H7 (cell line): Measurements from ENCODE around the gene LRRC45. TPM values are rescaled to one million over a fixed set of nuclear protein-coding genes. Genes with fewer than 3 reads are reported as not detected.

Experiments
- DNase-seq: peaks from one replicate; pipeline ENCODE4 v3.0.0; 2012
- H3K27me3 ChIP-seq: 2 replicates; pipeline ENCODE4 v1.6.0; 2011; ENCODE audit warnings: mild to moderate bottlenecking, low read length; ENCODE audit not compliant: control insufficient read depth, insufficient read depth
- H3K36me3 ChIP-seq: replicated peaks from 2 replicates; pipeline ENCODE4 v1.5.1; 2011; ENCODE audit warnings: low read length; ENCODE audit not compliant: control insufficient read depth, insufficient read depth
- H3K4me3 ChIP-seq: 2 replicates; pipeline ENCODE4 v1.5.1; 2011; ENCODE audit warnings: low read depth, mild to moderate bottlenecking, control low read depth, low read length, moderate library complexity; ENCODE audit not compliant: insufficient read depth
- total RNA-seq: library from RNA; depleted of rRNA; stranded (reverse); fragments of >200 nt; shearing (Covaris generic); gene quantifications from 2 replicates; pipeline ENCODE4 v1.2.3, GENCODE V29; 2014; rRNA removed

LRRC45 gene
- total RNA-seq, 1 experiment from 2014 or later = 45.2 TPM

DNA sequence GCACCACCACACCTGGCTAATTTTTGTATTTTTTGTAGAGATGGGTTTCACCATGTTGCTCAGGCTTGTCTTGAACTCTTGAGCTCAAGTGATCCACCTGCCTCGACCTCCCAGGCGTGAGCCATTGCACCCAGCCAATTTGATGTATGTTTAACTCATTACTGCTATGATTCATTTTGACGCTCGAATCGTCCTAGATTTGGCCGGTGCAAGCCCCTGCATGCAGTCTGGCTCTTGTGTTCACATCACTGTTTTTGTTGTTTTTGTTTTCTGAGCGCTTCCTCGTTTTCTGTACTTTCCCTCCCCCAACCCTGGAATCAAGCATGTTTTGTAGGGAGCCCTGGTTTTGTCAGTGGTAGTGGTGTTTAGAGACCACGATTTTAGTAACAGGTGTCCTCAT lies 50.3 kb downstream of the LRRC45 start:
- DNase-seq = no peak
- H3K27me3 ChIP-seq = no peaks in the 10 kb centered on the region

DNA sequence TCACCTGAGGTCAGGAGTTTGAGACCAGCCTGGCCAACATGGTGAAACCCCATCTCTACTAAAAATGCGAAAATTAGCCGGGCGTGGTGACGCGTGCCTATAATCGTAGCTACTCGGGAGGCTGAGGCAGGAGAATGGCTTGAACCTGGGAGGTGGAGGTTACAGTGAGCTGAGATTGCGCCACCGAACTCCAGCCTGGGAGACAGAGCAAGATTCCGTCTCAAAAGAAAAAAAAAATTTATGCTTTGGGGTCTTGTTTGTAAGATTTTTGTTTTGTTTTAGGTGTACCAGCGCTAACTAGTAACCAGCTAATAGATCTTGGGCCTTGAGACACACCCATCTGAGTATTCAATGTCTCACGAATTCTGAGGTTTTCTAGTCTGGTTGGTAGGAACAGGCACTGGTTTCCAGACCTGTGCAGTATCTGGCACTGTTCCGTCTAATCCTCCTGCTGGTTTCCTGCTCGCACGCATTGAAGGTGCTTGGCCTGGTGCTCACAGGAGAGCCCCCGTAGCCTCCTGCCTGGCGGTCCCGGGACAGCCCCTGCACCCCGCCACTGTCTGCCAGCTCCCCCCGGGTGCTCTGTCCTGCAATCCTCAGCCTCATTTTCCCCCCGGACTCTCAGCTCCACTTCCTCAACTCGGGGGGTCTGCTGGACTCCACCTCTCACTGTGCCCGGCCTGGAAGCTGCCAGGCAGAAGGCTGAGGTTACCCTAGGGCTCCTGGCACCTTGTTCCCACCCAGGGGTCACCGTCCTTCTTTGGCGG lies 53.1 kb downstream of the LRRC45 start:
- H3K36me3 ChIP-seq = peaks cover 6% of the 10 kb centered on the region

More for the DNA sequence above, 50.3 kb downstream of the LRRC45 start:
- Histone ChIP-seq H3K36me3 (no peaks in the 10 kb centered on the region), H3K4me3 (no peak overlapping the region)

DNA sequence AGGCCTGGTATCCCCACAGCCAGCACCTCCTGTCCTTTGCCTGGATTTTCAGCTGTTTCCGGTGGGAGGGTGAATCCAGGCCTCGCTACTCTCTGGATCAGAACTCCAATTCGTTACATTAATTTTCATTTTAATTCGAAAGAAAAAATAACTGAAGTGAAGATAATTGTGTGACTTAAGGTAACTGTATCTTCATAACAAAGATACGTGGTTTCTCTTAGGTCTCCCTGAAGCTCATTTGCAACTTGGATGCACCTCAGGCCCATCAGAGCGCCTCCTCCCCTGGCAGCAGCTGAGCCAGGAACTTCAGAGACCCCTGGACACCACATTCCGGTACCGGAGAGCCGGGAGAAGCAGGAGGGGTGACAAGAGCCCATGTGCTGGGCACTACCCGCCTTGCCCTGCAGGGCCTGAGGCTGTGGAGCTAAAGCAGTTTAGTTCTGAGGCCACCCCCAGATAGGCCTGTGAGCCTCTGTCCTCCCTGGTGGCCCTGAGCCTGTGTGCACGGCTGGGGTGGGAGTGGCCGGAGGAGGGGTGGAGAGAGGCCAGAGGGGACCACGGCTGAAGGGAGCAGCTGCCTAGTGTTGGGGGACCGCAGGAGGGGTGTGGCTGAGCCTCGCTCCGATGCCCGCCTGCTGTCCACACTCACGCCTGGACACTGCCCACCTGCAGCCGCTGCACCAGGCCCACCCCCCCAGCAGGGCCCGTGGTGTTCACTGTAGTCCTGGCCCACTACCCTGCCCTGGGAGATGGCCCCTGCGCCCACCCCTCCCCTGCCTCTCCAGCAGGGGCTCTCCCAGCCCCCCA lies 53.9 kb downstream of the LRRC45 start:
- Histone ChIP-seq H3K36me3 (peaks cover 10% of the 10 kb centered on the region), H3K27me3 (no peaks in the 10 kb centered on the region), H3K4me3 (no peak overlapping the region)
- peak; percentile 79 for DNase-seq

More for the DNA sequence above, 53.1 kb downstream of the LRRC45 start:
- no peaks in the 10 kb centered on the region for H3K27me3 ChIP-seq
- H3K4me3 ChIP-seq = no peak overlapping the region
- no peak for DNase-seq

DNA sequence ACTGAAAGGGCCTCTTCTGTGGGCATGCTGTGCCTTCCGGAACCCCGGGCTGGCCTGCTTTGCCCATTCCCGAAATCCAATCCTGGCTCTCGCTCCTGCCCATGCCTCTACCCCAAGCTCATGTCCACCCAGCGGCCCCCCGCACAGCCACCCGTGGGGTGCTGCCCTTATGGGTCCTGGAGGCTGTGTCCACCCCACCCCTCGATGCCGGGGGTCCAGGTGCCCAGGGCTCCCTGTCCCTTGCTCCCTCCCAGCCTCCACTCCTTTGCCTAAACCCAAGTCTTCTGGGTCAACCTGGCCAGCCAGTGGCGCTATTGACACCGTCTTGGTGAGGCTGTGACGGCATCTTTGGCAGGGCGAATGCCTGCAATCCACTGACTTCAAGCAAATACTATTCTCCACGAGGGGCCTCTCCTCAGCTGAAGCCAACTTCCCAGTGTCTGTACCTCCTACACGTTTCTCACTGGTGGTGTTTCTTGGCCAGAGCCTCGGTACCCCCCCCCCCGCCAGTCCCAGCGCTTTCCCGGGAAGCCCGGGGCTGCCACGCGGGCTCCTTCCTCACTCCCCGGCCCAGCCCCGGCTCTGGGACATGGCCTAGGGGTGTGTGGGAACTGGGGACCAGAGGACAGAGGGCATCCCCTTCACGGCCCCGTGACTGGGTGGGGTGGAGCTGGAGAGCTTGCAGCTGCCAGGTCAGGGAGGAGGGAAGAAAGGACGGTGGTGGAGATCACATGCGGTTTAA lies 54.7 kb downstream of the LRRC45 start:
- peaks cover 15% of the 10 kb centered on the region for H3K36me3 ChIP-seq
- H3K4me3 ChIP-seq = no peak overlapping the region
- H3K27me3 ChIP-seq = no peaks in the 10 kb centered on the region
- peak; percentile 77 for DNase-seq

DNA sequence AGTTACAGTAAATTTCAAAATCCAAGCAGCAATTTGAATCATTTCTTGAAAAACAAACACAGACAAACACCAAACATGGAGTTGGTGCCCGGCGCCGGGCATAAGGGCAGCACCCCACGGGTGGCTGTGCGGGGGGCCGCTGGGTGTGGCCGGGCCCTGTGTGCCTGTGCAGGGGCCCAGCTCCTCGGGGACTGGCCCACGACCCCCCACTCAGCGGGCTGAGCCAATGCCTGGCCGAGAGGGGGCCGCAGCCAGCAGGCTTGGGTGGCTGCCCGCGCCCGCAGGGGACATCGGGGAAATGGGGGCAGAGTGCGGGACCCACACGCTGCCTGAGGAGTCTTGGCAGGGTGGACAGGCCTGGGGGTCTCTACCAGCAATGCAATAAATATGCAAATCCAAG lies 55.3 kb downstream of the LRRC45 start:
- peaks cover 20% of the 10 kb centered on the region for H3K36me3 ChIP-seq
- no peak for DNase-seq
- H3K27me3 ChIP-seq = no peaks in the 10 kb centered on the region
- no peak overlapping the region for H3K4me3 ChIP-seq

DNA sequence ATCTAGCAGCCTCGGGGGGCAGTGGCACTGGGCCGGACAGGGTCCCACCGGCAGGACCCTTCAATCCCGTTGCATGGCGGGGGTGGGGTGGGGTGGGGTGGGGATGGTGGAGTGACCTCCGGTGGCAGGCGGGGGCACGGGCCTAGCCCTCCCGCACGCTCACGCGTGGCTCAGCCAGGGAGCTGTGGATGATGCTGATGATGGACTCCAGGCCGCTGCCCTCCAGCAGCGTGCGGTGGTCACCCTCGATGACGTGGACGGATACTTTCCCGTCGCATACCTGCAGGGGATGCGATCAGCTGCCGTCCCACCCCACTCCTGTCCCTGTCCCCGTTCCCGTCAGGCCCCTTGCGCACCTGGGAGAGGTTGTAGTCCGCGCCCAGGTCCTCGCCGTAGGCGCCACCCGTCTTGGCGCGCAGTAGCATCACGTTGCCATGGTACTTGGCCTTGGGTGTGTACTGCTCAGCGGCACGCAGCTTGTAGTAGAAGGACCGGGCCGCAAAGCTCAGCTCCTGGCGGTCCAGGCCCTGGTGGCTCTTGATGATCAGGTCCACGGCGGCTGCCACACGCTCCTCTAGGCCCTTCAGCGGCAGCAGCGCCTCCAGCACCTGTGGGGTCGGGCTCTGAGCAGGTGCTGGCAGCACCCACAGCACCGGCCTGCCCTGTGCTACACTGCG lies 56.0 kb downstream of the LRRC45 start:
- Histone ChIP-seq H3K36me3 (peaks cover 22% of the 10 kb centered on the region), H3K27me3 (no peaks in the 10 kb centered on the region), H3K4me3 (no peak overlapping the region)
- no peak for DNase-seq

DNA sequence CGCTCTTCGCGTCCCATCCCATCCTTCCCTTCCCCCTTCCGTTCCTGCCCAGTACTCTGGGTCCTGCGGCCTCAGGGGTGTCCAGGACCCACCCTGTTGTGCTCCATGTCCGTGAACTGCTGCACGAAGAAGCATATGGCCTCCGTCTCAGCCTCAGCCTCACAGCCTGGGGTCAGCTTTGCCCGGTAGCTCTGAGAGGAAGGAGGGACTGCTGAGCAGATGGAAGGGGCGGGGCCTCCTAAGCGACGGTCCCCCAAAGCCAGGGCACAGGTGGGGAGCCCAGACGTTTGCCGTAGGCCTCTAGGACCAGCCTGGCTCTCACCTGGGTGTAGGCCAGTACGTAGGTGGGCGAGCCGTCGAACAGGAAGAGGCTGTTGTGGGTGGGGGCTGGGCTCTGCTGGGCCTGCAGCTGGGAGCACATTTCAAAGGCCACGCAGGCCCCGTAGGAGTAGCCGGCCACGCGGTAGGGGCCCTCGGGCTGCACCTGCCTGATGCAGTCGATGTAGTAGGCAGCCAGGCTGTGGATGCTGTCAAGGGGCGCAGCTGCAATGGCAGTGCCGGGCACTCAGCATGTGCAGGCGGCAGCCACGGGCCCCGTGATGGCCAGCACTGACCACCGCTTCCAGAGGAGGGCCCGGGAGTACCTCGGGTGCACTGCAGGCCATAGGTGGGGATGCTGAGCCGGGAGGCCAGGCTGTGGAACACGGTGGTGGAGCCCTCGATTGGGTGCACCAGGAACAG lies 57.1 kb downstream of the LRRC45 start:
- Histone ChIP-seq H3K27me3 (no peaks in the 10 kb centered on the region), H3K36me3 (peaks cover 26% of the 10 kb centered on the region)
- DNase-seq = no peak

More for the DNA sequence above, 57.1 kb downstream of the LRRC45 start:
- no peak overlapping the region for H3K4me3 ChIP-seq

Other genes starting within 250 kb of the LRRC45 start
- gene GCGR, start 219.2 kb upstream of the LRRC45 start, total RNA-seq = 0.07 and 0.11 TPM in 2 replicates
- gene MCRIP1, start 190.0 kb upstream of the LRRC45 start, total RNA-seq = 180 and 204 TPM in 2 replicates
- not detected in 2 replicates for gene PPP1R27, start 188.3 kb upstream of the LRRC45 start, total RNA-seq
- 421 and 528 TPM in 2 replicates for gene P4HB, start 162.8 kb upstream of the LRRC45 start, total RNA-seq
- gene ARHGDIA, start 152.0 kb upstream of the LRRC45 start, total RNA-seq = 127 and 158 TPM in 2 replicates
- gene ALYREF, start 131.7 kb upstream of the LRRC45 start, total RNA-seq = 195 and 271 TPM in 2 replicates
- 269 and 274 TPM in 2 replicates for gene ANAPC11, start 131.6 kb upstream of the LRRC45 start, total RNA-seq
- 0.85 and 0.94 TPM in 2 replicates for gene NPB, start 121.1 kb upstream of the LRRC45 start, total RNA-seq
- 21.0 and 37.0 TPM in 2 replicates for gene PCYT2, start 111.9 kb upstream of the LRRC45 start, total RNA-seq
- 19.0 and 21.4 TPM in 2 replicates for gene SIRT7, start 105.1 kb upstream of the LRRC45 start, total RNA-seq
- 27.0 and 31.7 TPM in 2 replicates for gene MAFG, start 95.6 kb upstream of the LRRC45 start, total RNA-seq
- gene PYCR1, start 86.0 kb upstream of the LRRC45 start, total RNA-seq = 267 and 298 TPM in 2 replicates
- gene MYADML2, start 76.1 kb upstream of the LRRC45 start, total RNA-seq = 0.24 and 0.30 TPM in 2 replicates
- gene NOTUM, start 62.1 kb upstream of the LRRC45 start, total RNA-seq = 2.0 and 2.3 TPM in 2 replicates
- 62.1 and 65.8 TPM in 2 replicates for gene ASPSCR1, start 45.7 kb upstream of the LRRC45 start, total RNA-seq
- gene CENPX, start 427 bp upstream of the LRRC45 start, total RNA-seq = 171 and 247 TPM in 2 replicates
- gene RAC3, start 8.4 kb downstream of the LRRC45 start, total RNA-seq = 155 and 175 TPM in 2 replicates
- gene DCXR, start 14.4 kb downstream of the LRRC45 start, total RNA-seq = 72.7 and 110 TPM in 2 replicates
- 43.0 and 50.8 TPM in 2 replicates for gene RFNG, start 28.5 kb downstream of the LRRC45 start, total RNA-seq
- gene GPS1, start 28.6 kb downstream of the LRRC45 start, total RNA-seq = 205 and 248 TPM in 2 replicates
- 114 and 129 TPM in 2 replicates for gene DUS1L, start 42.5 kb downstream of the LRRC45 start, total RNA-seq
- 201 and 257 TPM in 2 replicates for gene FASN, start 74.9 kb downstream of the LRRC45 start, total RNA-seq
- 3.7 and 6.0 TPM in 2 replicates for gene CCDC57, start 189.5 kb downstream of the LRRC45 start, total RNA-seq
- gene SLC16A3, start 205.7 kb downstream of the LRRC45 start, total RNA-seq = 31.2 and 52.0 TPM in 2 replicates